ENCODE data around the gene VMP1.

VMP1 gene

DNA sequence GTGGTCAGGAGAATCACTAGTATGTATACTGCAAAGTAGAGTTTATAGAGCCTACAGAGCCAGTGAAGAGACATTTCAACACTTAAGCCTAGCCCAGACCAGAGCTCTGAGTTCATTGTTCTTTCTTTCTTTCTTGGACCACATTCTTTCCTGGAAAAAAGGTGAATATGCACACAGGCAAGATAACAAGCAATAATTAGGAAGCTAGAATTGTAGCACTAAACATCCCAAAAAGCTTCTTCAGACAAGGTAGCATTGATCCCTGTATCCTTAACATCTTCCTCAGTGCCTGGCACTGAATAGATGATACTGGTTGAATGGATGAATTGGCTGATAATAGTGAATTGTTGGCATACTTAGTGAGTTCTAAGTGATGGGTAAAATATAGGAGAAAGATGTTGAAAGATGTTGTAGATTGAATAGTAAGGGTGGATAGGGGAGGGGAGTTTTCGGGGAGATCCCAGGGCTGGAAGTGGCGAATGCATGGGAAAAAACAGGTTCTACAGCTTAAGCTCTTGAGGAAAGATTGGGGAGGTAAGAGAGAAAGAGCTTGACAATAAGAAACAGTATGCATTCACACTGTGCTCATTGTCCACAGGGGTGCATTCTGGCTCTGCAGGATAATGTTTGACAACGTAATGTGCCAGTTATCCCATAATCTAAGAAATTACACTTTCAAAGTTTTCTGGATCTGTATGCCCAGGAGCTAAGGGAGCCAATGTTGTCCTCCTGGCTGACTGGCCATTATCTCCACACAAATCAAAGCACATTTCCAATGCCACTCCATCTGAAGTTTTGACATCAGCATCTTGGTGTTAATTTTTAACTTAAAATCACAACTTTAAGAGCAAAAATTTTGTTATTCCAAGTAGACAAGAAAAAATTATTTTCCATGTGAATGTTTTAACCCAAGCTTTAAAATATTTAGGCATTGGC, 149.7 kb downstream of the VMP1 start:
- FAIRE-seq: no peak
- TF ChIP-seq CTCF (IDR thresholded peaks at IDR 0.05; ENCODE audit: insufficient read depth, missing control alignments): no peak
- DNase-seq (ENCODE audit: insufficient read length, low spot score): no peak

DNA sequence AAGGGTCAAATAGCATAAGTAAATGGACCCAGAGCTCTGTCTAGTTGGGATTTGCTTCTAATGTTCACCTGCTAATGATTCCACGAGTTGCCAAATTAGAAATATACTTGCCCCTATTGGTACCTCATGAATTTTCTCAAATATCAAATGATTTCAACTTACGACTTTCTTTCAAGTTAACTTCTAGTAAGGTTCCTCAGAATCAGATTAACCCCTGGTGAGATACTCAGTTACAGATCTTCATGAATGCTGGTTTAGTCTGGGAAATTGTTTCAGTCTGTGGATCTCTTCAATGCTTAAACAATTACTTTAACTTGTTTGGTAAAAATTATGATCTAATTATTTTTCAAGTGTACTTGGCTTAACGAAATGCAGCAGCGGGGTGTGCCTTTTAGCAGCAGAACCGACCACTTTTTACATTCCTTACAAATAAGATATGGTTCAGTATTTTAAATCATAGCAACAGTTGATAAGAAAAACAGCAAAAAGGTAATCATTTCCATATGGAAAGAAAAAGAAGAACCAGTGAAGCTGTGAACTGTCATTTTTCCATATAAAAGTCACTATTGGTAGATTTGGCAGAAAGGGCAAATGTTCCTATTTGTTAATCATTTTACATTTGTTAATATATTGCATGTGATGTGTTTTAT, 150.8 kb downstream of the VMP1 start:
- DNase-seq (ENCODE audit: insufficient read length, low spot score): no peak
- TF ChIP-seq CTCF (IDR thresholded peaks at IDR 0.05; ENCODE audit: insufficient read depth, missing control alignments): no peak

GRCh38 chr17:59858932-59859331, 151.5 kb downstream of the VMP1 start:
- no peak for TF ChIP-seq CTCF (IDR thresholded peaks at IDR 0.05; ENCODE audit: insufficient read depth, missing control alignments)
- DNase-seq (ENCODE audit: insufficient read length, low spot score) (no peak), FAIRE-seq (no peak)

More for the DNA sequence above, 150.8 kb downstream of the VMP1 start:
- no peak for FAIRE-seq

GRCh38 chr17:59859444-59860025, 152.1 kb downstream of the VMP1 start:
- no peak for FAIRE-seq
- TF ChIP-seq CTCF (IDR thresholded peaks at IDR 0.05; ENCODE audit: insufficient read depth, missing control alignments): peak; percentile 48
- no peak for DNase-seq (ENCODE audit: insufficient read length, low spot score)

GRCh38 chr17:59863616-59864015, 156.2 kb downstream of the VMP1 start:
- DNase-seq (ENCODE audit: insufficient read length, low spot score) (no peak), FAIRE-seq (no peak)
- no peak for TF ChIP-seq CTCF (IDR thresholded peaks at IDR 0.05; ENCODE audit: insufficient read depth, missing control alignments)

DNA sequence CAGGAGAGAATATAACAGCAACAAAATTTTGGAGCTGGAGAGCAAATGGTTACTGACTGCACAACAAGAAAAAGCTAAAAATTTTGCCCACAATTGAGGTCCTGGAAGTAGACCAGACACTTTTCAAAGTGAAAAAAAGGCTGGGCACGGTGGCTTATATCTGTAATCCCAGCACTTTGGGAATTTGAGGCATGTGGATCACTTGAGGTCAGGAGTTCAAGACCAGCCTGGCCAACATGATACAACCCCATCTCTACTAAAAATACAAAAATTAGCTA, 162.4 kb downstream of the VMP1 start:
- DNase-seq (ENCODE audit: insufficient read length, low spot score): no peak
- no peak for FAIRE-seq

More for the DNA sequence above, 162.4 kb downstream of the VMP1 start:
- no peak for TF ChIP-seq CTCF (IDR thresholded peaks at IDR 0.05; ENCODE audit: insufficient read depth, missing control alignments)

Data from D721Med (cell line).